LNCAP (cell line): Measurements from ENCODE around the gene EPHB2.

ENCODE experiments used
- CTCF ChIP-seq: fragments of 450-650 bp; IDR thresholded peaks from 2 replicates; pipeline ENCODE4 v1.5.1; 2017; ENCODE audit warnings: mild to moderate bottlenecking

Gene EPHB2

GRCh38 chr1:22804969-22805671 is 94.5 kb downstream of the EPHB2 start:
- no peak for TF ChIP-seq CTCF

GRCh38 chr1:22805672-22806038 is 95.0 kb downstream of the EPHB2 start:
- no peak for TF ChIP-seq CTCF

GRCh38 chr1:22806584-22806983 is 95.9 kb downstream of the EPHB2 start:
- no peak for TF ChIP-seq CTCF

GRCh38 chr1:22807340-22807739 is 96.7 kb downstream of the EPHB2 start:
- TF ChIP-seq CTCF: no peak

GRCh38 chr1:22808186-22808675 is 97.6 kb downstream of the EPHB2 start:
- TF ChIP-seq CTCF: no peak

- TF ChIP-seq CTCF: no peak
Measured at GRCh38 chr1:22808676-22809483, 98.2 kb downstream of the EPHB2 start.

- no peak for TF ChIP-seq CTCF
Measured at GRCh38 chr1:22809783-22810182, 99.1 kb downstream of the EPHB2 start.
